PC-3 (cell line): ENCODE measurements around the gene CBX7. TPM values are rescaled to one million over a fixed set of nuclear protein-coding genes. Genes with fewer than 3 reads are reported as not detected.

Source experiments
- ATAC-seq: fragments of 200-7000 bp; cut with Tn5 transposase; 2 replicates; pipeline ENCODE4 v1.9.1; 2020; ENCODE audit warnings: mild to moderate bottlenecking, moderate library complexity
- BruUV-seq: library from RNA; stranded (reverse); fragments of 400-500 nt; replicated peaks from 2 replicates; lab custom pipeline; 2021; lab: Mats Ljungman, UMichigan
- CTCF ChIA-PET: fragments of 300-600 bp; sonication (Branson Sonifier 250); formaldehyde crosslinking; loops from one replicate; lab custom pipeline; 2022; ENCODE audit warnings: antibody characterized with exemption; lab: Charles Lee
- POLR2A ChIA-PET: fragments of 300-600 bp; sonication (Branson Sonifier 250); formaldehyde crosslinking; loops from one replicate; lab custom pipeline; 2022; ENCODE audit warnings: antibody characterized with exemption; ENCODE audit not compliant: unreplicated experiment; lab: Charles Lee
- DNase-seq: peaks from one replicate; pipeline ENCODE4 v3.0.0-alpha.2; 2015
- H2AFZ ChIP-seq: fragments of 300-600 bp; sonication (generic); 2 replicates; pipeline ENCODE4 v1.6.0; 2016; ENCODE audit warnings: antibody characterized with exemption, low read length
- H3F3A ChIP-seq: fragments of 300-600 bp; sonication (generic); one replicate; pipeline ENCODE4 v1.6.0; 2017; ENCODE audit warnings: antibody characterized with exemption, low read length, control low read depth, mild to moderate bottlenecking; ENCODE audit not compliant: unreplicated experiment
- H3K27ac ChIP-seq: fragments of 300-600 bp; sonication (generic); 2 replicates; pipeline ENCODE4 v1.5.1; 2016; ENCODE audit warnings: mild to moderate bottlenecking, low read length
- H3K27me3 ChIP-seq: fragments of 300-600 bp; sonication (generic); 2 replicates; pipeline ENCODE4 v1.6.1; 2016; ENCODE audit warnings: low read length, mixed read lengths
- H3K36me3 ChIP-seq: fragments of 300-600 bp; sonication (generic); 2 replicates; pipeline ENCODE4 v1.6.1; 2016; ENCODE audit warnings: low read depth, mixed run types, low read length, mixed read lengths
- H3K4me1 ChIP-seq: fragments of 300-600 bp; sonication (generic); 2 replicates; pipeline ENCODE4 v1.5.1; 2016; ENCODE audit warnings: low read length; ENCODE audit not compliant: insufficient read depth
- H3K4me2 ChIP-seq: fragments of 300-600 bp; sonication (generic); 2 replicates; pipeline ENCODE4 v1.6.0; 2016; ENCODE audit warnings: low read length
- H3K4me3 ChIP-seq: fragments of 300-600 bp; sonication (generic); 2 replicates; pipeline ENCODE4 v1.5.1; 2016; ENCODE audit warnings: mild to moderate bottlenecking, low read length, mixed read lengths
- H3K79me2 ChIP-seq: fragments of 300-600 bp; sonication (generic); 2 replicates; pipeline ENCODE4 v1.6.1; 2017; ENCODE audit warnings: low read length, mixed read lengths
- H3K9ac ChIP-seq: fragments of 300-600 bp; sonication (generic); 2 replicates; pipeline ENCODE4 v1.6.0; 2016; ENCODE audit warnings: mild to moderate bottlenecking, low read length
- H3K9me2 ChIP-seq: fragments of 300-600 bp; sonication (generic); replicated peaks from 2 replicates; pipeline ENCODE4 v1.6.1; 2016; ENCODE audit warnings: mixed run types, low read length, mixed read lengths
- H3K9me3 ChIP-seq: fragments of 300-600 bp; sonication (generic); 2 replicates; pipeline ENCODE4 v1.6.1; 2016; ENCODE audit warnings: low read length, mixed read lengths
- H4K20me1 ChIP-seq: fragments of 300-600 bp; sonication (generic); 2 replicates; pipeline ENCODE4 v1.6.1; 2016; ENCODE audit warnings: low read length, mixed read lengths
- EZH2 ChIP-seq: fragments of 300-600 bp; sonication (generic); IDR thresholded peaks from one replicate; pipeline ENCODE4 v1.6.1; 2017; ENCODE audit warnings: antibody characterized with exemption, mild to moderate bottlenecking, low read length; ENCODE audit not compliant: unreplicated experiment
- EZH2phosphoT487 ChIP-seq: fragments of 300-600 bp; sonication (generic); IDR thresholded peaks from 2 replicates; pipeline ENCODE4 v1.6.1; 2018; ENCODE audit warnings: mild to moderate bottlenecking, antibody characterized with exemption, low read length, borderline replicate concordance
- intact Hi-C: fragments of 100-400 bp; cut with micrococcal nuclease; formaldehyde crosslinking; loops from 2 replicates; pipeline ENCODE4 v1.9.0; 2023
- total RNA-seq: library from RNA; depleted of rRNA; stranded (reverse); fragments of >200 nt; gene quantifications from 2 replicates; pipeline ENCODE4 v1.2.3, GENCODE V29; 2014
- TF ChIP-seq, protein P1 (sequence below): fragments of 300-600 bp; sonication (generic); conservative IDR thresholded peaks from 2 replicates; pipeline ENCODE4 v1.5.1; 2017; ENCODE audit warnings: antibody characterized with exemption, low read depth, mild to moderate bottlenecking, low read length

Gene CBX7
- total RNA-seq, 1 experiment from 2014 or later = 8.6 TPM

DNA sequence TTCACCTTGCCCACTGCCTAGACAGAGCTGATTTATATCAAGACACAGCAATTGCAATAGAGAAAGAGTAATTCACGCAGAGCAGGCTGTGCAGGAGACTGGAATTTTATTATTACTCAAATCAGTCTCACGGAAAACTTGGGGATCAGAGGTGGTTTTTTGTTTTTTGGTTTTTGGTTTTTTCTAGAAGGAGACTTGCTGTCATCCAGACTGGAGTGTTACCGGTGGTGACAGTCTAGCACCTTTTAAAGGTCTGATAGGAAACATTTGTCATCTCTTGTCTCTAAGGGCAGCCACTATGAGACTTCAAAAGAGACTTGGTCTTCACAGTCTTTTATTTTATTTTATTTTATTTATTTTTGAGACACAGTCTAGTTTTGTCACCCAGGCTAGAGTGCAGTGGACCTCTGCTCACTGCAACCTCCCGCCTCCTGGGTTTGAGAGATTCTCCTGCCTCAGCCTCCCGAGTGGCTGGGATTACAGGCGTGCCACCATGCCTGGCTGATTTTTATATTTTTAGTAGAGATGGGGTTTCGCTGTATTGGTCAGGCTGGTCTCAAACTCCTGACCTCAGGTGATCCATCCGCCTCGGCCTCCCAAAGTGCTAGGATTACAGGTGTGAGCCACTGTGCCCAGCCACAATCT is 36.4 kb downstream of the CBX7 start:
- no peak overlapping the region for H2AFZ ChIP-seq
- peaks cover 13% of the 10 kb centered on the region for H3K4me1 ChIP-seq
- no peak overlapping the region for H3K4me2 ChIP-seq
- DNase-seq (no peak), ATAC-seq (no peak)
- TF ChIP-seq EZH2phosphoT487 (no peak), EZH2 (no peak)
- TF ChIP-seq, protein P1, sequence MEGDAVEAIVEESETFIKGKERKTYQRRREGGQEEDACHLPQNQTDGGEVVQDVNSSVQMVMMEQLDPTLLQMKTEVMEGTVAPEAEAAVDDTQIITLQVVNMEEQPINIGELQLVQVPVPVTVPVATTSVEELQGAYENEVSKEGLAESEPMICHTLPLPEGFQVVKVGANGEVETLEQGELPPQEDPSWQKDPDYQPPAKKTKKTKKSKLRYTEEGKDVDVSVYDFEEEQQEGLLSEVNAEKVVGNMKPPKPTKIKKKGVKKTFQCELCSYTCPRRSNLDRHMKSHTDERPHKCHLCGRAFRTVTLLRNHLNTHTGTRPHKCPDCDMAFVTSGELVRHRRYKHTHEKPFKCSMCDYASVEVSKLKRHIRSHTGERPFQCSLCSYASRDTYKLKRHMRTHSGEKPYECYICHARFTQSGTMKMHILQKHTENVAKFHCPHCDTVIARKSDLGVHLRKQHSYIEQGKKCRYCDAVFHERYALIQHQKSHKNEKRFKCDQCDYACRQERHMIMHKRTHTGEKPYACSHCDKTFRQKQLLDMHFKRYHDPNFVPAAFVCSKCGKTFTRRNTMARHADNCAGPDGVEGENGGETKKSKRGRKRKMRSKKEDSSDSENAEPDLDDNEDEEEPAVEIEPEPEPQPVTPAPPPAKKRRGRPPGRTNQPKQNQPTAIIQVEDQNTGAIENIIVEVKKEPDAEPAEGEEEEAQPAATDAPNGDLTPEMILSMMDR = no peak
- intact Hi-C loops = no loop called here
- H3K9me3 ChIP-seq = no peaks in the 10 kb centered on the region
- H4K20me1 ChIP-seq = no peaks in the 10 kb centered on the region
- H3K9ac ChIP-seq = no peak overlapping the region
- POLR2A ChIA-PET = no interaction called here
- H3K36me3 ChIP-seq = no peaks in the 10 kb centered on the region
- CTCF ChIA-PET = no interaction called here
- H3K9me2 ChIP-seq = no peaks in the 10 kb centered on the region
- H3K79me2 ChIP-seq = no peaks in the 10 kb centered on the region
- no peaks in the 10 kb centered on the region for H3F3A ChIP-seq
- H3K27me3 ChIP-seq = no peaks in the 10 kb centered on the region
- H3K4me3 ChIP-seq = no peak overlapping the region
- BruUV-seq = no TSS peak
- H3K27ac ChIP-seq = no peak overlapping the region

DNA sequence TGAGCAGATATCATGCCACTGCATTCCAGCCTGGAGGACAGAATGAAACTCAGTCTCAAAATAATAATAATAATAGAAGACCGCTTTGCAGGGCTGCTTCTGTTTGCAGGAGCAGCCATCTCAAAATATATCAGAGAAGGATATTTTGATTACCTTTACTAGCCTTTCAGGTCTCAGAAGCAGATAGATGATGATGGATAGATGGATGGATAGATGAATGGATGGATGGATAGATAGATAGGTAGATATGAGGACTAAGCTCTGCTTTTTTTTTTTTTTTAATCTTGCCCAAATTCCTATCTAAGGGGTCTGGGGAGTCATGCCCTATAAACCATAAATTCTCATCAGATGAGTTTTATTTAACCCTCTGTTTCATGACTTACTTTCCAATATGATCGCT is 36.9 kb downstream of the CBX7 start:
- no peak overlapping the region for H3K4me3 ChIP-seq
- H2AFZ ChIP-seq = no peak overlapping the region
- H3K9ac ChIP-seq = no peak overlapping the region
- H3K4me2 ChIP-seq = no peak overlapping the region
- ATAC-seq (no peak), DNase-seq (no peak)
- H3K4me1 ChIP-seq = peaks cover 18% of the 10 kb centered on the region
- H3K27me3 ChIP-seq = no peaks in the 10 kb centered on the region
- no peaks in the 10 kb centered on the region for H3F3A ChIP-seq
- H3K9me3 ChIP-seq = no peaks in the 10 kb centered on the region
- TF ChIP-seq EZH2phosphoT487 (no peak), EZH2 (no peak)
- TF ChIP-seq, protein P1 = no peak
- H4K20me1 ChIP-seq = no peaks in the 10 kb centered on the region
- no peaks in the 10 kb centered on the region for H3K36me3 ChIP-seq
- intact Hi-C loops = no loop called here
- POLR2A ChIA-PET = interaction anchor here (0.6 kb wide), 1 partner anchor 78 kb away, joined by 5 read pairs; no protein-coding TSS in a partner anchor
- BruUV-seq = no TSS peak
- H3K79me2 ChIP-seq = no peaks in the 10 kb centered on the region
- CTCF ChIA-PET = no interaction called here
- H3K9me2 ChIP-seq = no peaks in the 10 kb centered on the region
- H3K27ac ChIP-seq = no peak overlapping the region

DNA sequence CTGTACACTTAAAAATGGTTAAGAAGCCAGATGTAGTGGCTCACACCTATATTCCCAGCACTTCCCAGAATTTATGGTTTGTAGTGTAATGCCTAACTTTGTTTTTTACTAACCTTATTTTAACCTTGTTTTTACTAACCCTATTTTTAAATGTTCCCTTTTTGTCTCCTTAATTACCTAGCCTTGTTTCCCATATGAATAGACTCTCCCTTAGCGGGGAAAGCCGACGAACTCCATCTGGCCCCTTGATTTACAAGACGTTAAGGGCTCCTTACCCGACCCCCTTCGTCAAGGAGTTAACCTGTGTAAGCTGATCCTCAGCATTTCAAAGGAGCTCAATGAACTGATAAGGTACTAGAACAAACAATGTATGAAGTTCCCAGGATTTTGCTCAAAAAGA is 38.4 kb downstream of the CBX7 start:
- intact Hi-C loops = no loop called here
- ATAC-seq (no peak), DNase-seq (no peak)
- CTCF ChIA-PET = no interaction called here
- no TSS peak for BruUV-seq
- Histone ChIP-seq H3K9me3 (no peaks in the 10 kb centered on the region), H3F3A (no peaks in the 10 kb centered on the region), H4K20me1 (no peaks in the 10 kb centered on the region), H3K4me3 (no peak overlapping the region), H3K27me3 (no peaks in the 10 kb centered on the region), H3K9ac (no peak overlapping the region), H2AFZ (no peak overlapping the region), H3K9me2 (no peaks in the 10 kb centered on the region), H3K36me3 (no peaks in the 10 kb centered on the region), H3K4me2 (no peak overlapping the region), H3K27ac (no peak overlapping the region), H3K79me2 (no peaks in the 10 kb centered on the region), H3K4me1 (peaks cover 18% of the 10 kb centered on the region)
- POLR2A ChIA-PET = no interaction called here
- TF ChIP-seq EZH2phosphoT487 = no peak
- no peak for TF ChIP-seq EZH2
- TF ChIP-seq, protein P1 = no peak
